HepG2 (cell line): ENCODE measurements around the gene TM2D3. TPM values are rescaled to one million over a fixed set of nuclear protein-coding genes. Genes with fewer than 3 reads are reported as not detected.
A peak's percentile ranks its signal among the peaks of the same experiment; 100 is the strongest.

Experiments
- ARNTL ChIP-seq: sonication (generic); formaldehyde crosslinking; IDR thresholded peaks from 2 replicates; pipeline ENCODE4 v1.4.0; 2020; ENCODE audit warnings: mild to moderate bottlenecking, missing genetic modification reagents
- ATAD3A ChIP-seq: sonication (generic); formaldehyde crosslinking; IDR thresholded peaks from 2 replicates; pipeline ENCODE4 v1.4.0; 2020; ENCODE audit warnings: missing genetic modification reagents
- ATF5 ChIP-seq: sonication (generic); formaldehyde crosslinking; IDR thresholded peaks from 2 replicates; pipeline ENCODE4 v1.4.0; 2020; ENCODE audit warnings: mild to moderate bottlenecking, low read depth, missing genetic modification reagents
- CREB1 ChIP-seq, 2 experiments: fragments of 450-650 bp in 1 of 2; IDR thresholded peaks; 2 replicates each; pipeline ENCODE4 v1.6.1; 2016 to 2017; ENCODE audit warnings: control low read depth in 1 of 2, mild to moderate bottlenecking in 1 of 2, missing compliant biosample characterization in 1 of 2, missing genetic modification characterization in 1 of 2
- HMGXB3 ChIP-seq: sonication (generic); formaldehyde crosslinking; IDR thresholded peaks from 2 replicates; pipeline ENCODE4 v1.4.0; 2020; ENCODE audit warnings: missing genetic modification reagents, borderline replicate concordance
- ISX ChIP-seq: sonication (generic); formaldehyde crosslinking; conservative IDR thresholded peaks from 2 replicates; pipeline ENCODE4 v1.5.0; 2020; ENCODE audit warnings: missing genetic modification reagents
- MAFF ChIP-seq: IDR thresholded peaks from 2 replicates; pipeline ENCODE4 v1.6.1; 2011; ENCODE audit warnings: low read depth, low read length, improper control_type of control experiment
- PAWR ChIP-seq: sonication (generic); formaldehyde crosslinking; IDR thresholded peaks from 2 replicates; pipeline ENCODE4 v1.4.0; 2020; ENCODE audit warnings: missing genetic modification reagents, mild to moderate bottlenecking, borderline replicate concordance
- SRSF4 ChIP-seq: fragments of 200-400 bp; formaldehyde crosslinking; IDR thresholded peaks from one replicate; pipeline ENCODE4 v1.6.1; 2018; ENCODE audit warnings: mild to moderate bottlenecking, low read depth, low read length, moderate library complexity; ENCODE audit not compliant: poor library complexity, severe bottlenecking
- TRIM24 ChIP-seq: sonication (generic); formaldehyde crosslinking; IDR thresholded peaks from 2 replicates; pipeline ENCODE4 v1.8.0; 2022; ENCODE audit warnings: mild to moderate bottlenecking, missing genetic modification reagents
- XRCC5 ChIP-seq: fragments of 200-400 bp; formaldehyde crosslinking; optimal IDR thresholded peaks from 2 replicates; pipeline ENCODE3; 2017; ENCODE audit warnings: mild to moderate bottlenecking, low read length
- ZFYVE20 ChIP-seq: sonication (generic); formaldehyde crosslinking; IDR thresholded peaks from 2 replicates; pipeline ENCODE4 v1.8.0; 2023; ENCODE audit warnings: low read depth, mild to moderate bottlenecking, moderate library complexity, missing genetic modification reagents, borderline replicate concordance
- ZNF460 ChIP-seq: sonication (generic); formaldehyde crosslinking; IDR thresholded peaks from 2 replicates; pipeline ENCODE4 v1.5.1; 2020; ENCODE audit warnings: missing genetic modification reagents, mild to moderate bottlenecking, borderline replicate concordance
- ZNF496 ChIP-seq: sonication (generic); formaldehyde crosslinking; IDR thresholded peaks from 2 replicates; pipeline ENCODE4 v1.8.1; 2023; ENCODE audit warnings: mild to moderate bottlenecking, moderate library complexity, missing genetic modification reagents; ENCODE audit not compliant: insufficient replicate concordance
- ZNF503 ChIP-seq: sonication (generic); formaldehyde crosslinking; IDR thresholded peaks from 2 replicates; pipeline ENCODE4 v1.4.0; 2020; ENCODE audit warnings: missing genetic modification reagents
- ZNF563 ChIP-seq: sonication (generic); formaldehyde crosslinking; IDR thresholded peaks from 2 replicates; pipeline ENCODE4 v1.8.0; 2022; ENCODE audit warnings: mild to moderate bottlenecking, moderate library complexity, missing genetic modification reagents
- ZNF878 ChIP-seq: sonication (generic); formaldehyde crosslinking; IDR thresholded peaks from 2 replicates; pipeline ENCODE4 v1.8.1; 2023; ENCODE audit warnings: mild to moderate bottlenecking, missing genetic modification reagents, moderate library complexity
- ZXDC ChIP-seq: sonication (generic); formaldehyde crosslinking; IDR thresholded peaks from 2 replicates; pipeline ENCODE4 v1.5.0; 2020; ENCODE audit warnings: mild to moderate bottlenecking, missing genetic modification reagents
- polyA plus RNA-seq, 8 experiments: library from polyadenylated mRNA; depleted of rRNA in 3 of 8; stranded (reverse) in 7 of 8; unstranded in 1 of 8; fragments of >200 nt; fragmentation: Illumina TruSeq in 4 of 8; extraction: Trizol in 4 of 8; gene quantifications; 2 replicates each; pipeline versions ENCODE4 v1.2.1 to v1.2.3, GENCODE V29; 2011 to 2016; ENCODE audit warnings: low read depth in 4 of 8, missing spikeins in 1 of 8, mixed read lengths in 1 of 8; ENCODE audit not compliant: insufficient read depth in 1 of 8
- total RNA-seq, 5 experiments: library from RNA; depleted of rRNA; stranded (reverse); fragments of >200 nt; fragmentation: Illumina TruSeq; extraction: Trizol; gene quantifications; 2 replicates each; pipeline ENCODE4 v1.2.3, GENCODE V29; 2016; ENCODE audit warnings: low read depth in 1 of 5

The TM2D3 gene
- total and polyA plus RNA-seq, 2 of the 13 experiments (the other 11 are each of a cell fraction or from before 2014, with no cell fraction given): 31.1 to 72.7 TPM

- TF ChIP-seq ZXDC (CRISPR knock-in tag) (no peak), ZNF460 (CRISPR knock-in tag) (no peak), PAWR (CRISPR knock-in tag) (no peak), XRCC5 (peak; percentile 66), CREB1 (IDR thresholded peaks at IDR 0.05) (no peak; the same call in 1 of the 2 replicates), CREB1 (CRISPR knock-in tag; IDR thresholded peaks at IDR 0.05) (no peak), MAFF (no peak), ZFYVE20 (no peak; the same call in 1 of the 2 replicates), ZNF496 (CRISPR knock-in tag) (no peak), HMGXB3 (CRISPR knock-in tag) (no peak), SRSF4 (no peak), ZNF878 (peak; percentile 51), ARNTL (peak; percentile 84), ATF5 (CRISPR knock-in tag) (no peak), TRIM24 (CRISPR knock-in tag) (no peak), ZNF503 (peak; percentile 82), ZNF563 (CRISPR knock-in tag) (peak; percentile 42), ATAD3A (CRISPR knock-in tag) (no peak), ISX (CRISPR knock-in tag) (peak; percentile 86; the same call in 1 of the 2 replicates)
These were observed at the start of gene TM2D3 (continued) for GRCh38 chr15:101652098-101652785.
